ENCODE results near the gene KCNMA1.

Gene KCNMA1

DNA sequence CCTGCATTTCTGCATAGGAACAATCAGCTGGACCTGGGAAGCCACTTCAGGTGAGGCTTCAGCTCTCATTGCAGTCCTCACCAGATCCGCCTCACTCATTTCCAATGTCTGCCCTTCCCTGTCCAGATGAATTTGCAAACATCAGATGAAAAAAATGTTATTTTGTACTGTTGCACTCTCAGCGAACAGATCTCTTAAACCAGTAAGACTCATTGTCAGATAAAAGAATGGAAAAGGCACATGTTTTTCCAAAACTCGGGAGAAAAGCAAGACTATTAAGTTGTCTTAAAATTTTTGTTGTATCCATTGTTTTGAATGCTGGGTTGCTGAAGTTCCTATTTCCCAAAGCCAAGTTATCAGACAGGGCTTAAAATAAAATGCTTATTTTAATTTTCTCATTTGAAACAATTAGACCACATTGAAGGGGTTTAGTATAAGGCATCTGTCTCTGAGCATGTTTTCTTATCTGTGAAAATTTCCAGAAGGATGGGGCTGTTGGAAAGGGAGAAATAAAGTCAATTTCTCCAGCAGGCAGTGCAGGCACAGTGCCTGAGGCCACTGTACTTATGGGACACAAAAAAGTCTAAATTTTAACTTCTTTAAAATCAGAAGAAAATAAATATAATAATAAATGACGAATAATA lies 396.8 kb downstream of the KCNMA1 start:
- no peak overlapping the region for H3K4me3 ChIP-seq (ENCODE audit: low read length)
- DNase-seq (ENCODE audit: low read depth, low spot score), result no peak

- DNase-seq (ENCODE audit: low read depth, low spot score), result no peak
- H3K4me3 ChIP-seq (ENCODE audit: low read length), result no peak overlapping the region
Observed at GRCh38 chr10:77240041-77240652, 397.5 kb downstream of the KCNMA1 start.

DNA sequence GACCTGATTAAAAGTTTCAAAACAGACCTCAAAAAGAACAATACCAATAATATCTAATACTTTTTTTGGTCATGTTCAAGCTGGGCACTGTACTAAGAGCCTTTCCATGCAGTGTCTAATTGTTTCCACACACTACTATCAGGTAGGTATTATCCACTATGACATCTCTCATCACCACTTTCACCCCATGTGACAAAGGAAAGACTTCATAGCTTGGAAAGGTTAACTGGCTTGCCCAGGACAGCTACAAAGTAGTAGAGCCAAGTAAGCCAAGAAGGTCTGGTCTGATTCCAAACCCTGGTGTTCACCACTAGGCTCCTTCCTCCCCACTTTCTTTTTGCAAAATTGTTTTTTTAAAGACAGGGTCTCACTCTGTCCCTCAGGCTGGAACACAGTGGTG lies 400.5 kb downstream of the KCNMA1 start:
- no peak overlapping the region for H3K4me3 ChIP-seq (ENCODE audit: low read length)
- DNase-seq (ENCODE audit: low read depth, low spot score), result no peak

DNA sequence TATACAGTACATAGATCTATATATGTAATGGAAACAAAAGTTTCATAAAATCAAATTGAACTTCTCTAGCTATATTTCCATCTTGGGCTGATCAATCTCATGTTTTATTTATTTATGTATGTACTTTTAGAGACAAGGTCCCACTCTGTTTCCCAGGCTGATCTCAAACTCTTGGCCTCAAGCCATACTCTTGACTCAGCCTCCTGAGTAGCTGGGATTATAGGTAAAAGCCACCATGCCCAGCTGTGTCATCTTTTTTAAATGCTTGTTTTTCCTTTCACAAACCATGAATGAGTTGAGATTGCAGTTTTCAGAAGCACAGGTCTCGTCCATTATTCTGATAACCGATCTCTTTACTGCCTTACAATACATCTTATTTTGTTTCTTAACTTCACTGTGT lies 400.9 kb downstream of the KCNMA1 start:
- no peak overlapping the region for H3K4me3 ChIP-seq (ENCODE audit: low read length)
- no peak for DNase-seq (ENCODE audit: low read depth, low spot score)

DNA sequence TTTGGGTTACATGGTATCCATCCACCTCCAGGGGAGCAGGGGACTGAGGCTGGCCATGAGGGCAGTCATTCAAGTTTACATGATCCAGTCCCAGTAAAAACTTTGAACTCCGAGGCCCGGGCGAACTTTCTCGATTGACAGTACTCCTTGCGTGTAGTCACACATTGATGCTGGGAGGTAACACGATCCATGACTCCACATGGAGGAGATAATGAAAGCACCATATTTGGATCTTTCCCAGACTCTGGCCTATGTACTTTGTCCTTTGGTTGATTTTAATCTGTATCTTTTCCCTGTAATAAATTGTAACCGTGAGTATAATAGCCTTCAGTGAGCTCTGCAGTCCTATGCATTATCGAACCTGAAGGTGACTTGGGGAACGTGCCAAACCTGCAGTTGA lies 401.6 kb downstream of the KCNMA1 start:
- H3K4me3 ChIP-seq (ENCODE audit: low read length), result no peak overlapping the region

GRCh38 chr10:77234599-77234998 lies 403.0 kb downstream of the KCNMA1 start:
- DNase-seq (ENCODE audit: low read depth, low spot score), result no peak

More for the DNA sequence above, 401.6 kb downstream of the KCNMA1 start:
- no peak for DNase-seq (ENCODE audit: low read depth, low spot score)

GRCh38 chr10:77233466-77233865 lies 404.1 kb downstream of the KCNMA1 start:
- DNase-seq (ENCODE audit: low read depth, low spot score), result no peak
- H3K4me3 ChIP-seq (ENCODE audit: low read length), result no peak overlapping the region

More at GRCh38 chr10:77234599-77234998, 403.0 kb downstream of the KCNMA1 start:
- H3K4me3 ChIP-seq (ENCODE audit: low read length), result no peak overlapping the region

GRCh38 chr10:77231884-77232610 lies 405.6 kb downstream of the KCNMA1 start:
- no peak for DNase-seq (ENCODE audit: low read depth, low spot score)
- no peak overlapping the region for H3K4me3 ChIP-seq (ENCODE audit: low read length)

GRCh38 chr10:77231375-77231774 lies 406.2 kb downstream of the KCNMA1 start:
- DNase-seq (ENCODE audit: low read depth, low spot score), result no peak
- no peak overlapping the region for H3K4me3 ChIP-seq (ENCODE audit: low read length)

- H3K4me3 ChIP-seq (ENCODE audit: low read length), result no peak overlapping the region
Observed at GRCh38 chr10:77230194-77230593, 407.4 kb downstream of the KCNMA1 start.

GRCh38 chr10:77229704-77230103 lies 407.9 kb downstream of the KCNMA1 start:
- DNase-seq (ENCODE audit: low read depth, low spot score), result no peak
- H3K4me3 ChIP-seq (ENCODE audit: low read length), result no peak overlapping the region

More at GRCh38 chr10:77230194-77230593, 407.4 kb downstream of the KCNMA1 start:
- DNase-seq (ENCODE audit: low read depth, low spot score), result no peak

DNA sequence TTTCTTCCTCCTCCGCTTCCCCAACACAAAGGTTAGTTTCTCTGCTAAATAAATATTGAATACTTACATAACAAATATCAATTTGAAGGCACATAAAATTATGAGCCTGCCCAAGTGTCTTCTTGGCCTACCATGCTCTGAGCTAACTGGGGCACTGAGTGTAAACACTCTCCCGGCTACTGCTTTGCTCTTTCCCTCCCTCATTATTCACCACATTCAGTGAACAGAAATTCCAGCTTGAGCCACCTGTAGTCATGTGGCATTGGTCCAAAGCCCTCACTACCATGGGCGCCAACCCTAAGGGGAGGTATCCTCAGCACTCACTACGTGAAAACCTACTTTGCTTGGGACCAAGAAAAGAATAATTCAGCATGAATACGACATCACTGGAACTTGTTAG lies 409.0 kb downstream of the KCNMA1 start:
- DNase-seq (ENCODE audit: low read depth, low spot score), result no peak

GRCh38 chr10:77226853-77227565 lies 410.6 kb downstream of the KCNMA1 start:
- no peak overlapping the region for H3K4me3 ChIP-seq (ENCODE audit: low read length)
- no peak for DNase-seq (ENCODE audit: low read depth, low spot score)

More for the DNA sequence above, 409.0 kb downstream of the KCNMA1 start:
- no peak overlapping the region for H3K4me3 ChIP-seq (ENCODE audit: low read length)

- DNase-seq (ENCODE audit: low read depth, low spot score), result no peak
- H3K4me3 ChIP-seq (ENCODE audit: low read length), result no peak overlapping the region
Observed at GRCh38 chr10:77226452-77226851, 411.2 kb downstream of the KCNMA1 start.

- DNase-seq (ENCODE audit: low read depth, low spot score), result no peak
- no peak overlapping the region for H3K4me3 ChIP-seq (ENCODE audit: low read length)
Observed at GRCh38 chr10:77226020-77226419, 411.6 kb downstream of the KCNMA1 start.

DNA sequence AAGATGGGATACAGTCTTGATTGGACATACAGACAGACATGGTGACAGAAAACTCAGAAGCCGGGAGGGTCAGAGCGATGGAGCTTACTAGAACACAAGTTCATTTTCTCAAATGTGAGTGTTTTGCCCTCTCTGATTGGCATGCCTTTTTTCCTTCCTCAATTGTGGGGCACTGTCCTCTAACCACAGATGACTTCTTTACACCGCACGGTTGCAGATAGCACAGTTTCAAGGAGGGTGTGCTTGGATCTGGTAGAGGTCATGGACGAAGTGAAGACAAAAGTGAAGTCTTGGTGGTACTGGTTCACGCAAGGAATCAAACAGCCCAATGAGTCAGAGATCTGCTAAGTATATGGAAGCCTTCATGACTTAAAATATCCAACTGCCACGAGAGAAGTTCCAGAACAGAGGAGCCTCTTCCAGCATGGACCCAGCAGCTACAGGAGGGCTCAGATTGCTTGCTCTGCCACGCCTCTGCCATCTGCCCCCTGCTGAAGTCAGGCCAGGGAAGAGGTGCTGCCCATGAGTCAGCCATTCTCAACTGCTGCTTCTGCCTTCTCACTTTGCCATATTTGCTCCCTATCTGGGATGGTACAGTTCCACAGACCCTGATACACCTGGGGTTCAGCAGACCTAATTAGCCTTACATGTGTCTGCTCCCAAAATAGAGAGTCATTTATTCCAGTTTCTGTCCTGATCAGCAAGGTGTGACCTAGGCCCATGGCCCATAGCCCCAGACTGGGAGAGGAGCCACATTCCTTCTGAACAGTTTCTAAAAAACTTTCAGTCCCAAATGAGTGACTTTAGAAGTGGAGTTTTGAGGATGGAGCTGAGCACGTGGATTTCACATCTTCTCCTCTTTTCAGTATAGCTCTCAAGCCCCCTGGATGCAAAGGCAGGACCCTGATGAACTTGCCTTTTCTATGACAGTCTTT lies 413.8 kb downstream of the KCNMA1 start:
- DNase-seq (ENCODE audit: low read depth, low spot score), result no peak

GRCh38 chr10:77220150-77220549 lies 417.5 kb downstream of the KCNMA1 start:
- no peak overlapping the region for H3K4me3 ChIP-seq (ENCODE audit: low read length)
- no peak for DNase-seq (ENCODE audit: low read depth, low spot score)

More for the DNA sequence above, 413.8 kb downstream of the KCNMA1 start:
- no peak overlapping the region for H3K4me3 ChIP-seq (ENCODE audit: low read length)

GRCh38 chr10:77219046-77219445 lies 418.6 kb downstream of the KCNMA1 start:
- H3K4me3 ChIP-seq (ENCODE audit: low read length), result no peak overlapping the region
- no peak for DNase-seq (ENCODE audit: low read depth, low spot score)

DNA sequence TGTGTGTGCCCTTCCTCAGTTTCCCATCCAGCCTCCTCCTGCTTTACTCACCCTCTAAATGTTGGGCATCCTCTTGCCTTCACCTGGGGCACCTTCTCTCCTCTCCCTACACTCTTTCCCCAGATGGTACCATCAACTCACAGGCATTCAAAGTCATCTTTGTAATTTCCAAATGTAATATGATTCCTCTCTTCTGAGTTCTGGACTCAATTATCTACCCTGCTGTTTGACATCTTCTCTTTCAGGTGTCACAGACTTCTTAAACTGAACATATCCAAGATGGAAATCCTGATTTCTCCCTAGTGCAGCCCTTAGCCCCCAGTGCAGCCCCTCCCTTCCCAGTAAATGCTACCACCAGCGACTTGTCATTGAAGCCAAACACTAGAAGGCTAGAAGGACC lies 422.8 kb downstream of the KCNMA1 start:
- DNase-seq (ENCODE audit: low read depth, low spot score), result no peak
- no peak overlapping the region for H3K4me3 ChIP-seq (ENCODE audit: low read length)

All from Jurkat, Clone E6-1 (cell line).